Suppressor macrophage treated with lipopolysaccharide for 1 hour (primary cell): ENCODE results near the gene TRPC4.

ENCODE experiments used
- DNase-seq, 3 donors: peaks; one replicate each; pipeline ENCODE4 v3.0.0-alpha.2; 2020 to 2022

TRPC4 gene

GRCh38 chr13:37869756-37870488 lies at the start of gene TRPC4:
TRPC4 (minus strand) TSS chr13:37869772; CDS start chr13:37783333, 86,439 bp downstream.
- no peak for DNase-seq

- DNase-seq, result no peak
Observed at GRCh38 chr13:37918751-37919150, 49.2 kb upstream of the TRPC4 start.

GRCh38 chr13:37918116-37918714 lies 48.6 kb upstream of the TRPC4 start:
- DNase-seq, result no peak

GRCh38 chr13:37914781-37915391 lies 45.3 kb upstream of the TRPC4 start:
- DNase-seq, result peak in 2 of 3 donors; percentile 0 to 1

GRCh38 chr13:37910790-37911189 lies 41.2 kb upstream of the TRPC4 start:
- DNase-seq, result no peak

GRCh38 chr13:37906880-37907279 lies 37.3 kb upstream of the TRPC4 start:
- no peak for DNase-seq

GRCh38 chr13:37905736-37906135 lies 36.2 kb upstream of the TRPC4 start:
- no peak for DNase-seq

GRCh38 chr13:37899753-37900152 lies 30.2 kb upstream of the TRPC4 start:
- DNase-seq, result no peak

- DNase-seq, result no peak
Observed at GRCh38 chr13:37893321-37893720, 23.7 kb upstream of the TRPC4 start.

GRCh38 chr13:37889820-37890219 lies 20.2 kb upstream of the TRPC4 start:
- DNase-seq, result no peak

GRCh38 chr13:37889102-37889501 lies 19.5 kb upstream of the TRPC4 start:
- DNase-seq, result no peak

- peak in 1 of 3 donors; percentile 0 for DNase-seq
Observed at GRCh38 chr13:37886879-37887278, 17.3 kb upstream of the TRPC4 start.

GRCh38 chr13:37884674-37885073 lies 15.1 kb upstream of the TRPC4 start:
- DNase-seq, result no peak

- DNase-seq, result no peak
Observed at GRCh38 chr13:37884026-37884425, 14.5 kb upstream of the TRPC4 start.

- no peak for DNase-seq
Observed at GRCh38 chr13:37878921-37879320, 9.3 kb upstream of the TRPC4 start.

- DNase-seq, result no peak
Observed at GRCh38 chr13:37878496-37878895, 8.9 kb upstream of the TRPC4 start.

- DNase-seq, result no peak
Observed at GRCh38 chr13:37870895-37871550, 1.5 kb upstream of the TRPC4 start.

- no peak for DNase-seq
Observed at GRCh38 chr13:37870489-37870845, 895 bp upstream of the TRPC4 start.

GRCh38 chr13:37869506-37869755 lies 141 bp downstream of the TRPC4 start:
- no peak for DNase-seq

GRCh38 chr13:37868691-37869505 lies 674 bp downstream of the TRPC4 start:
- no peak for DNase-seq

- no peak for DNase-seq
Observed at GRCh38 chr13:37863708-37864107, 5.9 kb downstream of the TRPC4 start.

- DNase-seq, result no peak
Observed at GRCh38 chr13:37835392-37835791, 34.2 kb downstream of the TRPC4 start.

GRCh38 chr13:37833411-37833810 lies 36.2 kb downstream of the TRPC4 start:
- no peak for DNase-seq
